H1 (cell line): Measurements from ENCODE around the gene MDFIC. TPM values are rescaled to one million over a fixed set of nuclear protein-coding genes. Genes with fewer than 3 reads are reported as not detected.

Experiments
- CBX8 ChIP-seq: fragments of 300-800, 300-1000 bp; sonication (generic); IDR thresholded peaks from 2 replicates; pipeline ENCODE4 v1.7.1; 2016; ENCODE audit warnings: low read depth, low read length, borderline replicate concordance
- CHD1 ChIP-seq: IDR thresholded peaks from 2 replicates; pipeline ENCODE4 v1.6.1; 2012; ENCODE audit warnings: low read depth, low read length, improper control_type of control experiment
- CTBP2 ChIP-seq: IDR thresholded peaks from 2 replicates; pipeline ENCODE4 v1.7.0; 2011; ENCODE audit warnings: borderline replicate concordance, mild to moderate bottlenecking, moderate library complexity, mixed read lengths, low read length; ENCODE audit not compliant: insufficient read depth, insufficient read length
- SP1 ChIP-seq: IDR thresholded peaks from 2 replicates; pipeline ENCODE4 v1.6.1; 2011; ENCODE audit warnings: low read depth, low read length
- polyA plus RNA-seq, 7 experiments: library from polyadenylated mRNA; depleted of rRNA in 3 of 7; stranded (reverse) in 5 of 7; unstranded in 2 of 7; fragments of >200 nt in 5 of 7; fragments of 200-250 nt in 2 of 7; gene quantifications; 1 replicate in 5 of 7; 2 replicates in 1 of 7; 4 replicates in 1 of 7; pipeline versions ENCODE4 v1.2.1 to v1.2.3, GENCODE V29; 2011 to 2013; ENCODE audit warnings: missing spikeins in 2 of 7, mixed read lengths in 2 of 7
- total RNA-seq: library from RNA; stranded (reverse); fragmentation: NEBNext Ultra II Directional; extraction: Animal tissue kit (Norgen Biotek cat#: 25700); gene quantifications from 2 replicates; pipeline ENCODE4 v1.2.1, GENCODE V29; 2021
- TF ChIP-seq, protein P1 (sequence below): fragments of 300-600 bp; sonication (generic); IDR thresholded peaks from 2 replicates; pipeline ENCODE4 v1.7.1; 2012; ENCODE audit warnings: low read length, moderate library complexity, mild to moderate bottlenecking, inconsistent platforms; ENCODE audit not compliant: insufficient replicate concordance

MDFIC gene
- total and polyA plus RNA-seq, 2 of the 8 experiments (the other 6 are each of a cell fraction or from before 2014, with no cell fraction given): 2.3 to 11.4 TPM

DNA sequence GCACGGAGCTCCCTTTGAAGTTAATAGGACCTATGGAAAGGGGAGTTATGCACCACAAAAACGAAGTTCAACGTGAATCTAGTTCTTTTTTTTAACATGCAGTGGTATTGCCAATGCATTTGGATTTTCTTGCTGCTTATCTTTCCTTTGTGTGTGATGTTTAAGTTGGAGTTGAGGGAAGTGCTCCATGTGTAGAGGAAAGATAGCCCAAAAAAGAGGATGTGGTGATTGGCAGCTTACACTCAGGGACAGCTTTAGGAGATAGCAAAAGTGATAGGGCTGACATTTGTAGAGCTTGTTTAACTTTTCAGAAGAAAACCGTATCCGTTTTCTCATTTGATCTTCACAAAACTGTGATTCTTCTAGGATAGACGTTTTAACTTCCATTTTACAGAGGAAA is 101.3 kb downstream of the MDFIC start (continued):
- TF ChIP-seq, protein P1, sequence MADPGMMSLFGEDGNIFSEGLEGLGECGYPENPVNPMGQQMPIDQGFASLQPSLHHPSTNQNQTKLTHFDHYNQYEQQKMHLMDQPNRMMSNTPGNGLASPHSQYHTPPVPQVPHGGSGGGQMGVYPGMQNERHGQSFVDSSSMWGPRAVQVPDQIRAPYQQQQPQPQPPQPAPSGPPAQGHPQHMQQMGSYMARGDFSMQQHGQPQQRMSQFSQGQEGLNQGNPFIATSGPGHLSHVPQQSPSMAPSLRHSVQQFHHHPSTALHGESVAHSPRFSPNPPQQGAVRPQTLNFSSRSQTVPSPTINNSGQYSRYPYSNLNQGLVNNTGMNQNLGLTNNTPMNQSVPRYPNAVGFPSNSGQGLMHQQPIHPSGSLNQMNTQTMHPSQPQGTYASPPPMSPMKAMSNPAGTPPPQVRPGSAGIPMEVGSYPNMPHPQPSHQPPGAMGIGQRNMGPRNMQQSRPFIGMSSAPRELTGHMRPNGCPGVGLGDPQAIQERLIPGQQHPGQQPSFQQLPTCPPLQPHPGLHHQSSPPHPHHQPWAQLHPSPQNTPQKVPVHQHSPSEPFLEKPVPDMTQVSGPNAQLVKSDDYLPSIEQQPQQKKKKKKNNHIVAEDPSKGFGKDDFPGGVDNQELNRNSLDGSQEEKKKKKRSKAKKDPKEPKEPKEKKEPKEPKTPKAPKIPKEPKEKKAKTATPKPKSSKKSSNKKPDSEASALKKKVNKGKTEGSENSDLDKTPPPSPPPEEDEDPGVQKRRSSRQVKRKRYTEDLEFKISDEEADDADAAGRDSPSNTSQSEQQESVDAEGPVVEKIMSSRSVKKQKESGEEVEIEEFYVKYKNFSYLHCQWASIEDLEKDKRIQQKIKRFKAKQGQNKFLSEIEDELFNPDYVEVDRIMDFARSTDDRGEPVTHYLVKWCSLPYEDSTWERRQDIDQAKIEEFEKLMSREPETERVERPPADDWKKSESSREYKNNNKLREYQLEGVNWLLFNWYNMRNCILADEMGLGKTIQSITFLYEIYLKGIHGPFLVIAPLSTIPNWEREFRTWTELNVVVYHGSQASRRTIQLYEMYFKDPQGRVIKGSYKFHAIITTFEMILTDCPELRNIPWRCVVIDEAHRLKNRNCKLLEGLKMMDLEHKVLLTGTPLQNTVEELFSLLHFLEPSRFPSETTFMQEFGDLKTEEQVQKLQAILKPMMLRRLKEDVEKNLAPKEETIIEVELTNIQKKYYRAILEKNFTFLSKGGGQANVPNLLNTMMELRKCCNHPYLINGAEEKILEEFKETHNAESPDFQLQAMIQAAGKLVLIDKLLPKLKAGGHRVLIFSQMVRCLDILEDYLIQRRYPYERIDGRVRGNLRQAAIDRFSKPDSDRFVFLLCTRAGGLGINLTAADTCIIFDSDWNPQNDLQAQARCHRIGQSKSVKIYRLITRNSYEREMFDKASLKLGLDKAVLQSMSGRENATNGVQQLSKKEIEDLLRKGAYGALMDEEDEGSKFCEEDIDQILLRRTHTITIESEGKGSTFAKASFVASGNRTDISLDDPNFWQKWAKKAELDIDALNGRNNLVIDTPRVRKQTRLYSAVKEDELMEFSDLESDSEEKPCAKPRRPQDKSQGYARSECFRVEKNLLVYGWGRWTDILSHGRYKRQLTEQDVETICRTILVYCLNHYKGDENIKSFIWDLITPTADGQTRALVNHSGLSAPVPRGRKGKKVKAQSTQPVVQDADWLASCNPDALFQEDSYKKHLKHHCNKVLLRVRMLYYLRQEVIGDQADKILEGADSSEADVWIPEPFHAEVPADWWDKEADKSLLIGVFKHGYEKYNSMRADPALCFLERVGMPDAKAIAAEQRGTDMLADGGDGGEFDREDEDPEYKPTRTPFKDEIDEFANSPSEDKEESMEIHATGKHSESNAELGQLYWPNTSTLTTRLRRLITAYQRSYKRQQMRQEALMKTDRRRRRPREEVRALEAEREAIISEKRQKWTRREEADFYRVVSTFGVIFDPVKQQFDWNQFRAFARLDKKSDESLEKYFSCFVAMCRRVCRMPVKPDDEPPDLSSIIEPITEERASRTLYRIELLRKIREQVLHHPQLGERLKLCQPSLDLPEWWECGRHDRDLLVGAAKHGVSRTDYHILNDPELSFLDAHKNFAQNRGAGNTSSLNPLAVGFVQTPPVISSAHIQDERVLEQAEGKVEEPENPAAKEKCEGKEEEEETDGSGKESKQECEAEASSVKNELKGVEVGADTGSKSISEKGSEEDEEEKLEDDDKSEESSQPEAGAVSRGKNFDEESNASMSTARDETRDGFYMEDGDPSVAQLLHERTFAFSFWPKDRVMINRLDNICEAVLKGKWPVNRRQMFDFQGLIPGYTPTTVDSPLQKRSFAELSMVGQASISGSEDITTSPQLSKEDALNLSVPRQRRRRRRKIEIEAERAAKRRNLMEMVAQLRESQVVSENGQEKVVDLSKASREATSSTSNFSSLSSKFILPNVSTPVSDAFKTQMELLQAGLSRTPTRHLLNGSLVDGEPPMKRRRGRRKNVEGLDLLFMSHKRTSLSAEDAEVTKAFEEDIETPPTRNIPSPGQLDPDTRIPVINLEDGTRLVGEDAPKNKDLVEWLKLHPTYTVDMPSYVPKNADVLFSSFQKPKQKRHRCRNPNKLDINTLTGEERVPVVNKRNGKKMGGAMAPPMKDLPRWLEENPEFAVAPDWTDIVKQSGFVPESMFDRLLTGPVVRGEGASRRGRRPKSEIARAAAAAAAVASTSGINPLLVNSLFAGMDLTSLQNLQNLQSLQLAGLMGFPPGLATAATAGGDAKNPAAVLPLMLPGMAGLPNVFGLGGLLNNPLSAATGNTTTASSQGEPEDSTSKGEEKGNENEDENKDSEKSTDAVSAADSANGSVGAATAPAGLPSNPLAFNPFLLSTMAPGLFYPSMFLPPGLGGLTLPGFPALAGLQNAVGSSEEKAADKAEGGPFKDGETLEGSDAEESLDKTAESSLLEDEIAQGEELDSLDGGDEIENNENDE: no peak
- TF ChIP-seq CBX8 (no peak), SP1 (no peak), CTBP2 (no peak), CHD1 (no peak)
- TF ChIP-seq, all 59 proteins: peak for 0
